Prostate gland (tissue), 2 donors: ENCODE data around the gene GRIK2.
"Not testable (repeated sequence)": the region's sequence is repeated elsewhere in the genome, so short reads cannot be mapped to it uniquely, and the experiment has no call there.

Source experiments
- POLR2AphosphoS5 ChIP-seq: sonication (generic); formaldehyde crosslinking; IDR thresholded peaks from one replicate; pipeline ENCODE4 v1.6.1; 2017; ENCODE audit warnings: antibody characterized with exemption
- TF ChIP-seq, protein P1 (sequence below), 4 experiments: fragments of 200-600 bp in 2 of 4; fragments of 450-650 bp in 2 of 4; sonication (generic) in 2 of 4; IDR thresholded peaks; 1 replicate in 3 of 4; 2 replicates in 1 of 4; pipeline ENCODE4 v1.5.1; 2016 to 2019; ENCODE audit warnings: antibody characterized with exemption in 4 of 4, mild to moderate bottlenecking in 2 of 4, moderate library complexity in 2 of 4

DNA sequence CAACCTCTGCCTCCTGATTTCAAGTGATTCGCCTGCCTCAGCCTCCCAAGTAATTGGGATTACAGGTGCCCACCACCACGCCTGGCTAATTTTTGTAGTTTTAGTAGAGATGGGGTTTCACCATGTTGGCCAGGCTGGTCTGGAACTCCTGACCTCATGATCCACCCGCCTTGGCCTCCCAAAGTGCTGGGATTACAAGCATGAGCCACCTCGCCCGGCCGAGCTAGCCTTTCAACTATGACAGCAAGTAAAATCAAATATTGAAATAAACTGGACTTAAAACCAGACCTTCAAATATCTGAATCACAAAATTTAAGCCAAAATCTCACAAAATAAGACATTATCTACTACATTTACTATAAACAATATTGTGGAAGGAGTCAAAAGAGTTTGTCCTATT, 42.9 kb upstream of the GRIK2 start:
- TF ChIP-seq, protein P1, sequence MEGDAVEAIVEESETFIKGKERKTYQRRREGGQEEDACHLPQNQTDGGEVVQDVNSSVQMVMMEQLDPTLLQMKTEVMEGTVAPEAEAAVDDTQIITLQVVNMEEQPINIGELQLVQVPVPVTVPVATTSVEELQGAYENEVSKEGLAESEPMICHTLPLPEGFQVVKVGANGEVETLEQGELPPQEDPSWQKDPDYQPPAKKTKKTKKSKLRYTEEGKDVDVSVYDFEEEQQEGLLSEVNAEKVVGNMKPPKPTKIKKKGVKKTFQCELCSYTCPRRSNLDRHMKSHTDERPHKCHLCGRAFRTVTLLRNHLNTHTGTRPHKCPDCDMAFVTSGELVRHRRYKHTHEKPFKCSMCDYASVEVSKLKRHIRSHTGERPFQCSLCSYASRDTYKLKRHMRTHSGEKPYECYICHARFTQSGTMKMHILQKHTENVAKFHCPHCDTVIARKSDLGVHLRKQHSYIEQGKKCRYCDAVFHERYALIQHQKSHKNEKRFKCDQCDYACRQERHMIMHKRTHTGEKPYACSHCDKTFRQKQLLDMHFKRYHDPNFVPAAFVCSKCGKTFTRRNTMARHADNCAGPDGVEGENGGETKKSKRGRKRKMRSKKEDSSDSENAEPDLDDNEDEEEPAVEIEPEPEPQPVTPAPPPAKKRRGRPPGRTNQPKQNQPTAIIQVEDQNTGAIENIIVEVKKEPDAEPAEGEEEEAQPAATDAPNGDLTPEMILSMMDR (IDR thresholded peaks at IDR 0.05) = not testable (repeated sequence)
- TF ChIP-seq POLR2AphosphoS5 = not testable (repeated sequence)
